ENCODE measurements around the gene CSH1. TPM values are rescaled to one million over a fixed set of nuclear protein-coding genes. Genes with fewer than 3 reads are reported as not detected.
A peak's percentile ranks its signal among the peaks of the same experiment; 100 is the strongest.
"Not testable (repeated sequence)": the region's sequence is repeated elsewhere in the genome, so short reads cannot be mapped to it uniquely, and the experiment has no call there.

The CSH1 gene
- total RNA-seq, 2 donors from 2014 or later: not detected

- not testable (repeated sequence) for H3K27me3 ChIP-seq; H3K36me3 ChIP-seq (replicated peaks in 1 of 2; ENCODE audit: insufficient read depth in 1 of 2, low read depth in 2 of 2); H3K4me3 ChIP-seq; H3K4me1 ChIP-seq; H3K27ac ChIP-seq; ATAC-seq; DNase-seq; H3K9me3 ChIP-seq
- intact Hi-C loops (cut with DNase I): loop anchor here (10.0 kb wide), 1 partner anchor 365 kb away; no protein-coding TSS in a partner anchor
- 82 to 87% methylated on average over 6 of the region's 6 CpGs for WGBS, 2 donors
These were observed 23.7 kb upstream of the CSH1 start for GRCh38 chr17:63920050-63920449.

GRCh38 chr17:63919311-63919723 lies 22.9 kb upstream of the CSH1 start:
- Histone ChIP-seq H3K27me3 (no peaks in the 10 kb centered on the region), H3K4me3 (no peak overlapping the region), H3K4me1 (no peaks in the 10 kb centered on the region), H3K9me3 (no peaks in the 10 kb centered on the region), H3K27ac (no peak overlapping the region), H3K36me3 (replicated peaks in 1 of 2; ENCODE audit: insufficient read depth in 1 of 2, low read depth in 2 of 2) (no peaks in the 10 kb centered on the region)
- peak; percentile 59 to 67 (median 61) for DNase-seq
- intact Hi-C loops (cut with DNase I): loop anchor here (10.0 kb wide), 1 partner anchor 345 kb away; the partner anchor contains the start of gene TEX2
- TF ChIP-seq CTCF (IDR thresholded peaks at IDR 0.05) (peak; percentile 79 to 96 (median 92)), POLR2A (IDR thresholded peaks at IDR 0.05) (no peak)
- 25 to 35% methylated on average over 7 to 8 of the region's 8 CpGs for WGBS, 2 donors
- peak; percentile 87 for ATAC-seq

- intact Hi-C loops (cut with DNase I): loop anchor here (10.0 kb wide), 1 partner anchor 346 kb away; the partner anchor contains the start of gene TEX2
- not testable (repeated sequence) for ATAC-seq; H3K4me1 ChIP-seq; DNase-seq; H3K4me3 ChIP-seq; H3K9me3 ChIP-seq; H3K36me3 ChIP-seq (replicated peaks in 1 of 2; ENCODE audit: insufficient read depth in 1 of 2, low read depth in 2 of 2); H3K27ac ChIP-seq; H3K27me3 ChIP-seq
- 33 to 34% methylated on average over 10 of the region's 10 CpGs for WGBS, 2 donors
These were observed 22.5 kb upstream of the CSH1 start, which contains the start of gene GH1 for GRCh38 chr17:63918789-63919305. Gene GH1 (minus strand): TSS chr17:63918839. CDS start chr17:63918776, 63 bp downstream.

GRCh38 chr17:63918305-63918704 lies 21.9 kb upstream of the CSH1 start:
- no peak for TF ChIP-seq POLR2A (IDR thresholded peaks at IDR 0.05)
- no peak for TF ChIP-seq CTCF (IDR thresholded peaks at IDR 0.05)
- H3K4me1 ChIP-seq: no peaks in the 10 kb centered on the region
- DNase-seq: peak in 1 of 4 donors; percentile 11
- no peaks in the 10 kb centered on the region for H3K36me3 ChIP-seq (replicated peaks in 1 of 2; ENCODE audit: insufficient read depth in 1 of 2, low read depth in 2 of 2)
- no peaks in the 10 kb centered on the region for H3K27me3 ChIP-seq
- intact Hi-C loops (cut with DNase I): loop anchor here (10.0 kb wide), 1 partner anchor 346 kb away; the partner anchor contains the start of gene TEX2
- WGBS, 2 donors: 51 to 77% methylated on average over 5 to 6 of the region's 10 CpGs
- H3K9me3 ChIP-seq: no peaks in the 10 kb centered on the region
- H3K27ac ChIP-seq: no peak overlapping the region
- no peak for ATAC-seq
- no peak overlapping the region for H3K4me3 ChIP-seq

- Histone ChIP-seq H3K4me3 (no peak overlapping the region), H3K27ac (no peak overlapping the region), H3K27me3 (no peaks in the 10 kb centered on the region), H3K4me1 (no peaks in the 10 kb centered on the region), H3K36me3 (replicated peaks in 1 of 2; ENCODE audit: insufficient read depth in 1 of 2, low read depth in 2 of 2) (no peaks in the 10 kb centered on the region), H3K9me3 (no peaks in the 10 kb centered on the region)
- 66 to 67% methylated on average over 11 to 13 of the region's 13 CpGs for WGBS, 2 donors
- peak in 1 of 4 donors; percentile 10 for DNase-seq
- intact Hi-C loops (cut with DNase I): loop anchor here (10.0 kb wide), 1 partner anchor 347 kb away; the partner anchor contains the start of gene TEX2
- TF ChIP-seq POLR2A (IDR thresholded peaks at IDR 0.05): no peak
- TF ChIP-seq CTCF (IDR thresholded peaks at IDR 0.05): no peak
- ATAC-seq: no peak
These were observed 21.3 kb upstream of the CSH1 start for GRCh38 chr17:63917646-63918045.

GRCh38 chr17:63917206-63917605 lies 20.8 kb upstream of the CSH1 start:
- 77 to 84% methylated on average over 8 to 11 of the region's 11 CpGs for WGBS, 2 donors
- not testable (repeated sequence) for H3K9me3 ChIP-seq; ATAC-seq; DNase-seq; H3K27me3 ChIP-seq; H3K36me3 ChIP-seq (replicated peaks in 1 of 2; ENCODE audit: insufficient read depth in 1 of 2, low read depth in 2 of 2); H3K27ac ChIP-seq; H3K4me1 ChIP-seq; H3K4me3 ChIP-seq
- intact Hi-C loops (cut with DNase I): loop anchor here (10.0 kb wide), 1 partner anchor 348 kb away; the partner anchor contains the start of gene TEX2

Data from body of pancreas (tissue), 4 donors.